Upper lobe of right lung (tissue), 1 donor: Measurements from ENCODE around the gene DMRTA2. TPM values are rescaled to one million over a fixed set of nuclear protein-coding genes. Genes with fewer than 3 reads are reported as not detected.
A peak's percentile ranks its signal among the peaks of the same experiment; 100 is the strongest.

ENCODE experiments used
- ATAC-seq: fragments of 200-7000 bp; cut with Tn5 transposase; one replicate; pipeline ENCODE4 v1.9.1; 2020; ENCODE audit warnings: mild to moderate bottlenecking, moderate library complexity
- DNase-seq: peaks from one replicate; pipeline ENCODE4 v3.0.0-alpha.2; 2020
- H3K27ac ChIP-seq: fragments of 200-600 bp; one replicate; pipeline ENCODE4 v1.8.0; 2022
- H3K27me3 ChIP-seq: fragments of 200-600 bp; one replicate; pipeline ENCODE4 v1.8.0; 2022; ENCODE audit warnings: mild to moderate bottlenecking
- H3K36me3 ChIP-seq: fragments of 200-600 bp; one replicate; pipeline ENCODE4 v1.8.0; 2022
- H3K4me1 ChIP-seq: fragments of 200-600 bp; one replicate; pipeline ENCODE4 v1.8.0; 2022
- H3K4me3 ChIP-seq: fragments of 200-600 bp; one replicate; pipeline ENCODE4 v1.8.0; 2022; ENCODE audit warnings: mild to moderate bottlenecking
- H3K9me3 ChIP-seq: fragments of 200-600 bp; one replicate; pipeline ENCODE4 v1.8.0; 2022
- intact Hi-C: fragments of 100-400 bp; cut with DNase I; formaldehyde crosslinking; loops from one replicate; pipeline ENCODE4 v1.11.0; 2022
- total RNA-seq: library from RNA; stranded (reverse); fragmentation: NEBNext Ultra II Directional; extraction: Animal tissue kit (Norgen Biotek cat#: 25700); gene quantifications from one replicate; pipeline ENCODE4 v1.2.1, GENCODE V29; 2021
- TF ChIP-seq, protein P1 (sequence below): fragments of 200-600 bp; IDR thresholded peaks from one replicate; pipeline ENCODE4 v1.8.0; 2022; ENCODE audit warnings: antibody characterized with exemption
- donor health status: DM: no; HTN: yes; CAD: no; lungs with severe emphysema.

The DMRTA2 gene
- total RNA-seq, 1 donor from 2014 or later, result not detected

- Histone ChIP-seq H3K4me1 (no peaks in the 10 kb centered on the region), H3K4me3 (no peak overlapping the region), H3K27me3 (peaks cover 22% of the 10 kb centered on the region), H3K36me3 (no peaks in the 10 kb centered on the region), H3K9me3 (no peaks in the 10 kb centered on the region), H3K27ac (no peak overlapping the region)
- DNase-seq, result no peak
- no peak for ATAC-seq
- intact Hi-C loops, result no loop called here
- TF ChIP-seq, protein P1, sequence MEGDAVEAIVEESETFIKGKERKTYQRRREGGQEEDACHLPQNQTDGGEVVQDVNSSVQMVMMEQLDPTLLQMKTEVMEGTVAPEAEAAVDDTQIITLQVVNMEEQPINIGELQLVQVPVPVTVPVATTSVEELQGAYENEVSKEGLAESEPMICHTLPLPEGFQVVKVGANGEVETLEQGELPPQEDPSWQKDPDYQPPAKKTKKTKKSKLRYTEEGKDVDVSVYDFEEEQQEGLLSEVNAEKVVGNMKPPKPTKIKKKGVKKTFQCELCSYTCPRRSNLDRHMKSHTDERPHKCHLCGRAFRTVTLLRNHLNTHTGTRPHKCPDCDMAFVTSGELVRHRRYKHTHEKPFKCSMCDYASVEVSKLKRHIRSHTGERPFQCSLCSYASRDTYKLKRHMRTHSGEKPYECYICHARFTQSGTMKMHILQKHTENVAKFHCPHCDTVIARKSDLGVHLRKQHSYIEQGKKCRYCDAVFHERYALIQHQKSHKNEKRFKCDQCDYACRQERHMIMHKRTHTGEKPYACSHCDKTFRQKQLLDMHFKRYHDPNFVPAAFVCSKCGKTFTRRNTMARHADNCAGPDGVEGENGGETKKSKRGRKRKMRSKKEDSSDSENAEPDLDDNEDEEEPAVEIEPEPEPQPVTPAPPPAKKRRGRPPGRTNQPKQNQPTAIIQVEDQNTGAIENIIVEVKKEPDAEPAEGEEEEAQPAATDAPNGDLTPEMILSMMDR, result no peak
These were observed 53.4 kb downstream of the DMRTA2 start for GRCh38 chr1:50369830-50370229.

GRCh38 chr1:50369008-50369634, 54.1 kb downstream of the DMRTA2 start:
- ATAC-seq (no peak), DNase-seq (no peak)
- intact Hi-C loops, result no loop called here
- TF ChIP-seq, protein P1, result no peak
- Histone ChIP-seq H3K27ac (no peak overlapping the region), H3K36me3 (no peaks in the 10 kb centered on the region), H3K9me3 (no peaks in the 10 kb centered on the region), H3K27me3 (peaks cover 22% of the 10 kb centered on the region), H3K4me1 (no peaks in the 10 kb centered on the region), H3K4me3 (no peak overlapping the region)

DNA sequence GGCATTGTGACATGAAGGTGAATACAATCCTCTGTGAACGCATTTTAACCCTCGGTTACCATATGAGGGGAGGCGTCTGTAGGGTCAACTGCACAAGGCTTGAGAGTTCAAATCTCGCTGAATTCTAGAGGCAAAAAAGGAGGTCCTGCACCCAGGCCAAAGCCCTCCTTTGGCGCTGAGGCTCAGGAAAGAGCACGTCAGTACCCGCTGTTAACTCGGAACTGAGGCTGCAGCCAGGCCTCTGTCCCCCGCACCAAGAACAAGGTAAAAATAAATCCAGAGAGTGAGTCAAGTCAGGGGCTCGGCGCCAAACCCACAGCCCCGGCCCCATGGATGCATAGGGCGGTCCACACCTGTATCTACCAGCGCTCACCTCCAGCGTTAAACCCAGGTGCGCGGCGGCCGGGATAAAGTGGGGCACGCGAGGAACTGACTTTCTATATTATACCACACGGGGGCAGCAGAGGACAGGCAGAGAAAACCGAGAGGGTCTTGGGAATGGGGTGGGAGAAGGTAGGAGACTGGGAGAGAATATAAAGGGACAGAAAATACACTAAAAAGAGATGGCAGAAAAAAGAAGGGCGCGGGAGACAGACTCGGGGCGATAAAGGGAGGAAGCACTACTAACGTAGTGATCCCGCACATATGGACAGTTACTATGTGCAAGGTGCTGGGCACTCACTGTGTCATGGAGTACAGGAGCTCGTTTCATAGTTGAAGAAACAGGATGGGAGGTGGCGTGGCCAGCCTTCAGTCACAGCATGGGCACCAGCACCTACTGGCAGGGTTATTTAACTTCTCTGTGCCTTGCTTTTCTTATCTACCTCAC, 54.9 kb downstream of the DMRTA2 start:
- intact Hi-C loops, result no loop called here
- Histone ChIP-seq H3K27me3 (peaks cover 22% of the 10 kb centered on the region), H3K36me3 (no peaks in the 10 kb centered on the region), H3K27ac (no peak overlapping the region), H3K4me3 (no peak overlapping the region), H3K4me1 (no peaks in the 10 kb centered on the region), H3K9me3 (no peaks in the 10 kb centered on the region)
- ATAC-seq (peak; percentile 86), DNase-seq (no peak)
- TF ChIP-seq, protein P1, result peak; percentile 77
